HepG2 (cell line): ENCODE data around the gene THBS1. TPM values are rescaled to one million over a fixed set of nuclear protein-coding genes. Genes with fewer than 3 reads are reported as not detected.

Experiments used
- ATF1 ChIP-seq: IDR thresholded peaks from 2 replicates; pipeline ENCODE4 v1.6.1; 2016; ENCODE audit warnings: mild to moderate bottlenecking, control low read depth
- ATF4 ChIP-seq, 2 experiments: fragments of 450-650 bp in 1 of 2; sonication (generic) in 1 of 2; formaldehyde crosslinking; IDR thresholded peaks; 2 replicates each; pipeline versions ENCODE4 v1.5.0 to v1.8.0; 2020 to 2022; ENCODE audit warnings: mild to moderate bottlenecking in 1 of 2, missing genetic modification reagents in 1 of 2
- EHMT2 ChIP-seq: fragments of 200-600 bp; sonication (generic); IDR thresholded peaks from 2 replicates; pipeline ENCODE4 v1.7.0; 2017; ENCODE audit warnings: antibody characterized with exemption, low read depth, low read length, borderline replicate concordance
- FOXC1 ChIP-seq: sonication (generic); formaldehyde crosslinking; IDR thresholded peaks from 2 replicates; pipeline ENCODE4 v1.8.0; 2022; ENCODE audit warnings: mild to moderate bottlenecking, missing genetic modification reagents, borderline replicate concordance
- MED1 ChIP-seq: sonication (generic); formaldehyde crosslinking; IDR thresholded peaks from 2 replicates; pipeline ENCODE4 v1.4.0; 2020; ENCODE audit warnings: missing genetic modification reagents
- MNT ChIP-seq: fragments of 450-650 bp; IDR thresholded peaks from 2 replicates; pipeline ENCODE4 v1.6.1; 2016
- NCOA1 ChIP-seq: sonication (generic); formaldehyde crosslinking; IDR thresholded peaks from 2 replicates; pipeline ENCODE4 v1.9.0; 2021; ENCODE audit warnings: missing genetic modification reagents
- NR2F6 ChIP-seq, 2 experiments: IDR thresholded peaks; 2 replicates each; pipeline ENCODE4 v1.6.1; 2016; ENCODE audit warnings: antibody characterized with exemption in 1 of 2, mild to moderate bottlenecking in 1 of 2
- RARA ChIP-seq: IDR thresholded peaks from 2 replicates; pipeline ENCODE4 v1.6.1; 2016; ENCODE audit warnings: missing genetic modification reagents, missing compliant biosample characterization
- SAP130 ChIP-seq: IDR thresholded peaks from 2 replicates; pipeline ENCODE4 v1.6.1; 2016; ENCODE audit warnings: low read depth
- ZBTB40 ChIP-seq, 2 experiments: fragments of 450-650 bp in 1 of 2; sonication (generic) in 1 of 2; formaldehyde crosslinking in 1 of 2; IDR thresholded peaks; 2 replicates each; pipeline versions ENCODE4 v1.6.1 to v1.8.0; 2016 to 2022; ENCODE audit warnings: antibody characterized with exemption in 1 of 2, mild to moderate bottlenecking in 1 of 2, missing genetic modification reagents in 1 of 2
- ZGPAT ChIP-seq: IDR thresholded peaks from 2 replicates; pipeline ENCODE4 v1.6.1; 2016; ENCODE audit warnings: mild to moderate bottlenecking
- ZMAT3 ChIP-seq: sonication (generic); formaldehyde crosslinking; conservative IDR thresholded peaks from 2 replicates; pipeline ENCODE4 v1.7.0; 2021; ENCODE audit warnings: missing genetic modification reagents
- ZNF34 ChIP-seq: sonication (generic); formaldehyde crosslinking; IDR thresholded peaks from 2 replicates; pipeline ENCODE4 v1.4.0; 2020; ENCODE audit warnings: mild to moderate bottlenecking, missing genetic modification reagents, borderline replicate concordance
- ZNF362 ChIP-seq: sonication (generic); formaldehyde crosslinking; IDR thresholded peaks from 2 replicates; pipeline ENCODE4 v1.4.0; 2020; ENCODE audit warnings: missing genetic modification reagents, mild to moderate bottlenecking, borderline replicate concordance
- ZNF713 ChIP-seq: sonication (generic); formaldehyde crosslinking; IDR thresholded peaks from 2 replicates; pipeline ENCODE4 v1.4.0; 2020; ENCODE audit warnings: mild to moderate bottlenecking, missing genetic modification reagents
- ZNF768 ChIP-seq: sonication (generic); formaldehyde crosslinking; IDR thresholded peaks from 2 replicates; pipeline ENCODE4 v1.4.0; 2020; ENCODE audit warnings: missing genetic modification reagents
- polyA plus RNA-seq, 8 experiments: library from polyadenylated mRNA; depleted of rRNA in 3 of 8; stranded (reverse) in 7 of 8; unstranded in 1 of 8; fragments of >200 nt; fragmentation: Illumina TruSeq in 4 of 8; extraction: Trizol in 4 of 8; gene quantifications; 2 replicates each; pipeline versions ENCODE4 v1.2.1 to v1.2.3, GENCODE V29; 2011 to 2016; ENCODE audit warnings: low read depth in 4 of 8, missing spikeins in 1 of 8, mixed read lengths in 1 of 8; ENCODE audit not compliant: insufficient read depth in 1 of 8
- total RNA-seq, 5 experiments: library from RNA; depleted of rRNA; stranded (reverse); fragments of >200 nt; fragmentation: Illumina TruSeq; extraction: Trizol; gene quantifications; 2 replicates each; pipeline ENCODE4 v1.2.3, GENCODE V29; 2016; ENCODE audit warnings: low read depth in 1 of 5

Gene THBS1
- total and polyA plus RNA-seq, 2 of the 13 experiments (the other 11 are each of a cell fraction or from before 2014, with no cell fraction given) = 54.7 to 67.1 TPM

- TF ChIP-seq FOXC1 (CRISPR knock-in tag) (no peak), ZMAT3 (CRISPR knock-in tag) (no peak), NCOA1 (no peak), ATF1 (no peak), ZNF34 (CRISPR knock-in tag) (no peak), NR2F6 (IDR thresholded peaks at IDR 0.05) (no peak), NR2F6 (CRISPR knock-in tag; IDR thresholded peaks at IDR 0.05) (peak; percentile 60; the same call in 1 of the 2 replicates), ATF4 (CRISPR knock-in tag; IDR thresholded peaks at IDR 0.05) (no peak), MED1 (CRISPR knock-in tag) (peak; percentile 16; the same call in 1 of the 2 replicates), EHMT2 (no peak), MNT (no peak), SAP130 (peak; percentile 44), RARA (CRISPR knock-in tag) (peak; percentile 62), ZNF768 (CRISPR knock-in tag) (no peak), ZGPAT (no peak), ZNF362 (no peak), ZNF713 (CRISPR knock-in tag) (no peak), ZBTB40 (IDR thresholded peaks at IDR 0.05) (no peak), ZBTB40 (CRISPR knock-in tag; IDR thresholded peaks at IDR 0.05) (no peak)
Measured at GRCh38 chr15:39628144-39628508, 47.2 kb downstream of the THBS1 start (continued).
